SIG-M5 treated with dmso at 0.1 percent for 504 hours (cell line): ENCODE data around the gene GPC6.

Source experiments
- DNase-seq: peaks from one replicate; lab custom pipeline; 2025; ENCODE audit not compliant: unreplicated experiment; lab: John Stamatoyannopoulos, UW

Gene GPC6

GRCh38 chr13:93670866-93671265 is 444.3 kb downstream of the GPC6 start:
- DNase-seq: no peak

GRCh38 chr13:93672996-93673395 is 446.4 kb downstream of the GPC6 start:
- no peak for DNase-seq

DNA sequence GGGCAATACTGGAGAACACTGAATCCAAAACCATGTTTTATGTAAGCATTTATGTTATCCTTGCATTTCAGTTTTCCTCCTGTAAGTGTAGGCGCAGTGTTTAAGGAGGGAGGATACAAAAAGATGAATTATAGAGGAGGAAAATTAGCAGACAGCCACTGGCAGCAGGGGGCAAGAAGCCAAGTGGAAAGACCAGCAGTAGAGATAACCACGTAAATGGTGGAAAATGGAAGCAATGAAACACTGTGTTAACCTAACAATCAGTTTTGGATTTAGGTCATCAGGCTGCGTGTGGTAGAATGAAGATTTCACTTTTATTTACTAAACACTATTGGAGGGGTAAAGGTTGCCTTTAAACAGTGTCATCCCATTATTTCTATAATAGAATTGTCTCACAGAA is 447.3 kb downstream of the GPC6 start:
- DNase-seq: no peak

- no peak for DNase-seq
Measured at GRCh38 chr13:93674337-93674755, 447.7 kb downstream of the GPC6 start.

DNA sequence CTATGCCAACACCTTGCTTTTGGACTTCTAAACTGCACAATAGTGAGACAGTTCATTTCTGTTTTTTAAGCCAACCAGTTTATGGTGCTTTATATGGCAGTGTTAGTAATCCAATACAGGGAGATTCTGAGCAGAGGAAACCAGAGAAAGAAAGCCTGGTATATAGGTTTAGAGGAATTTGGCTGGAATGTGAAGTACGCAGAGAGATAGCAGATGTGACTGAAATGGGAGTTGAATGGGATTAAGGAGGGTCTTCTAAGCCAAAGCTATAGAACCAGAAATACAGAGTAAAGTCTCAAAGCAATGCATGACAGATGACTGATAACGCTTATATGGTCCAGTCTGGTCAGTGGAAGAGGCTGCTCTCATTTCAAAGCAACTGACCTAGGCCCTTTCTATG is 453.7 kb downstream of the GPC6 start:
- DNase-seq: no peak

GRCh38 chr13:93685900-93686299 is 459.3 kb downstream of the GPC6 start:
- DNase-seq: no peak

GRCh38 chr13:93686399-93686798 is 459.8 kb downstream of the GPC6 start:
- DNase-seq: no peak

GRCh38 chr13:93687261-93687660 is 460.7 kb downstream of the GPC6 start:
- no peak for DNase-seq

DNA sequence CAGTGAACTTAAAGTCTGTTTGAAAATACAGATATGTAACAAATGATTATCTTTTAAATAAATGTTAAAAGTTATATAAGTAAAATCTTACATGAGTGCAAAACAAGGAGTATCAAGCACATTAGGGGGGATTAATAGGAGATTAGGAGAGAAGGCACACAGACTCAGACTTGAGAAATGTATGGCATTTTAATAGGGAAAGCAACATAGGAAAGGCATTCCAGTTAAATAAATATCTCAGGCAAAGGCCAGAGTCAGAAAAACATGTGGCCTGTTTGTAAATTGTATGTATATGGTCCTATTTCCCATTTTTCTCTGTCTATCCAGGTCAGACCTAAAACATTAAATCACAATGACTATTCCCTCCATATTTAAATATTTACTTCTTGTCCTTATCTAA is 462.7 kb downstream of the GPC6 start:
- no peak for DNase-seq

DNA sequence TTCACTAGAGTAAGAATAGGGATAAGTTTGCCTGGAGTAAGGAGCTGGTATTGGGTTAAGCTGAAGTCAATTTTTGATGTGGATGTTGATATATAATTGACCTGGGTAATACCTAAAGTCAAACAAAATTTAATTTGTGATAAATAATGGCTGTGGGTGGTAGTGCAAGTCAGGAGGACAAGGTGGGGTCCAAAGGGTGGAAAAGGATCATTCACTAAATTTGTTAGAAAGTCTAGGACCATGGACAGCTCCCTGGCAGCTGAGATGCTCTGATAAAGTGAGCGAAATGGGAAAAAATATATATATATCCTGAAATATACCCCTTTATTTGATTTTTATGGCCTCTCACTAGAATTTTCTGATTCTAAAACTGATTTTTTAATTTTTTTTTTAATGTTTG is 463.5 kb downstream of the GPC6 start:
- DNase-seq: no peak

GRCh38 chr13:93698016-93698613 is 471.5 kb downstream of the GPC6 start:
- DNase-seq: no peak

DNA sequence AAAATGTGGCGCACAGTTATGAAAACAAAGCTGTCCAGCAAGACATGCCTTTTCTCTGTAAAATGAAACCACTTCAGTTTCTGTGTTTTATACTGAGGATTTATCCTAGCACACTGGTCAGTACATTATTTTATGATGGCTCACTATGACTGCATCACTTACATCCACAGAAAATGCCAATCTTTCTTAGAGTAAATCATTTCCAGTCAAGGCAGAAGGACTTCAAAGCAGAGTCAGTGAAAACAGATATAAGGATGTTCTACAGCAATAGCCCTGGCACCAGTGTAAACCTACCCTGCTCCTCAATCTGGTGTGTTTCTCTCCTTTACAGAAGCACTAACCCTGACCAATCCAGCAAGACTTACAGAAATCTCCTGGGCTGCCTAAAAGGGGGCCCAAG is 473.5 kb downstream of the GPC6 start:
- no peak for DNase-seq

DNA sequence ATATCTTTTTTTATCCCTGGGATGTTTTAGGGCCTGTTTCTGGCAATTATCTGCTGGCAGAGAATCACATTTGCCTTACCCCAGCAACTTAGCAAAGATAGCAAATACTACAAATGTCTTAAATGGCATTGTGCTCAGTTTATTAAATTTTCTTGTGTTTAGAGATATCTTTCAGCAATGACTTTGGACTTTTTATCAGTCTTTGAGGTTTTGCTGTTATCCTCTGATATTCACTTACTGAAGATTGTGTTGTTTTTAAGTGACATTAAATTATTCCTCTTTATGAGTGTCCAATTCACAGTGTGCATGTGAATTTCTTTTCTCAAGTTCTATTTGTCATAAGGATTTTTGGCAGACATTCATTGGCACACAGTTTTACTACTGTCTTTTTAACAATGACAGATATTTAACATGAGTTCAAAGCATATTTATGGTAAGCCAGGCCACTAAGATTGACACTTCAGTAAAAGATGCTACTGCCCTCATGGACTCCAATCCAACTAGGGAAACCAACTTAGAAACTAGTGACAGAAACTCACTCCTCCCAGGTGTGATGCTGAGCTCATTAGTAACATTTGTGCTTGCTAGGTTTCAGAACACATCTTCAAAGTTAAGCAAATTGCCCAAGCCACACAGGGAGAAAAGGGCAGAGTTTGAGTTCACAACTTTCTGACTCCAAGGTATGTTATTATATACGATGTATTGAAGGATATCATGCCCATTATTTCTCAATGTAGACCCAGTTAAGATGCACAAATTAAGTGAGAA is 481.9 kb downstream of the GPC6 start:
- DNase-seq: no peak

- no peak for DNase-seq
Measured at GRCh38 chr13:93709506-93710244, 483.1 kb downstream of the GPC6 start.

DNA sequence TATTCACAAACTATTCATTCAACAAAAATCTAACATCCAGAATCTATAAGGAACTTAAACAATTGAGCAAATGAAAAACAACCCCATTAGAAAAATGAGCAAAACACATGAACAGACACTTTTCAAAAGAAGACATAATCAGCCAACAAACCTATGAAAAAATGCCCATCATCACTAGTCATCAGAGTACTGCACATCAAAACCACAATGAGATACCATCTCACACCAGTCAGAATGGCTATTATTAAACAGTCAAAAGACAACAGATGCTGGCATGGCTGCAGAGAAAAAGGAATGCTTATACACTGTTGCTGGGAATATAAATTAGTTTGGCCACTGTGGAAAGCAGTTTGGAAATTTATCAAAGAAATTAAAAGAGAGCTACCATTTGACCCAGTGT is 487.6 kb downstream of the GPC6 start:
- no peak for DNase-seq

GRCh38 chr13:93715866-93716265 is 489.3 kb downstream of the GPC6 start:
- DNase-seq: no peak

DNA sequence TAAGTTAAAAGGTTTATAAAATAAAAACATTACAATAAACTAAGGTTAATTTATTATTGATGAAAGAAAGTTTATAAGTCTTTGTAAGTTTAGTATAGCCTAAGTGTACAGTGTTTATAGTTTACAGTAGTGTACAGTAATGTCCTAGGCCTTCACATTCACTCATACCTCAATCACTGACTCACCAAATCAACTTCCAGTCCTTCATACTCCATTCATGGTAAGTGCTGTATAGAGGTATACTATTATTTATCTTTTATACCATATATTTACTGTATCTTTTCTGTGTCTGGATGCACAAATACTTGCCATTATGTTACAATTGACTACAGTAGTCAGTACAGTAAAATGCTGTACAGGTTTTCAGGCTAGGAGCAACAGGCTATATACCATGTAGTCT is 490.0 kb downstream of the GPC6 start:
- DNase-seq: no peak

GRCh38 chr13:93721483-93721882 is 494.9 kb downstream of the GPC6 start:
- DNase-seq: no peak

DNA sequence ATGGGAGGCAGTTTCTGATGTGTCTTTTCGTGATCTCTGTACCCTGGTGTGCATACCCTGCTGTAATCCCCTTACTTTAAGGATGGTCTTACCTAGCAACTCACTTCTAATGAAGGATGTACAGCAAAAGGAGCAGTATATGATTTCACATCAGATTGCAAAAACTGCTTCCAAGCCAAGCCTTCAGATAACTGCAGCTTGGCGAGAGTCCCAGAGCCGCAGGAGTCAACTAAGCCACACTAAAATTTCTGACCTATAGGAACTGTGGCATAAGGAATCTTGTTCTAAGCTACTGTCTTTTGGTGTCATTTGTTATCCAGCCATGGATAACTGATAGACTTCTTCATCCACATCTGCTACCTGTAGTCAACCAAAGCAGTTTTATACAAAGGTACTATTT is 496.7 kb downstream of the GPC6 start:
- no peak for DNase-seq

GRCh38 chr13:93724187-93724586 is 497.6 kb downstream of the GPC6 start:
- no peak for DNase-seq

DNA sequence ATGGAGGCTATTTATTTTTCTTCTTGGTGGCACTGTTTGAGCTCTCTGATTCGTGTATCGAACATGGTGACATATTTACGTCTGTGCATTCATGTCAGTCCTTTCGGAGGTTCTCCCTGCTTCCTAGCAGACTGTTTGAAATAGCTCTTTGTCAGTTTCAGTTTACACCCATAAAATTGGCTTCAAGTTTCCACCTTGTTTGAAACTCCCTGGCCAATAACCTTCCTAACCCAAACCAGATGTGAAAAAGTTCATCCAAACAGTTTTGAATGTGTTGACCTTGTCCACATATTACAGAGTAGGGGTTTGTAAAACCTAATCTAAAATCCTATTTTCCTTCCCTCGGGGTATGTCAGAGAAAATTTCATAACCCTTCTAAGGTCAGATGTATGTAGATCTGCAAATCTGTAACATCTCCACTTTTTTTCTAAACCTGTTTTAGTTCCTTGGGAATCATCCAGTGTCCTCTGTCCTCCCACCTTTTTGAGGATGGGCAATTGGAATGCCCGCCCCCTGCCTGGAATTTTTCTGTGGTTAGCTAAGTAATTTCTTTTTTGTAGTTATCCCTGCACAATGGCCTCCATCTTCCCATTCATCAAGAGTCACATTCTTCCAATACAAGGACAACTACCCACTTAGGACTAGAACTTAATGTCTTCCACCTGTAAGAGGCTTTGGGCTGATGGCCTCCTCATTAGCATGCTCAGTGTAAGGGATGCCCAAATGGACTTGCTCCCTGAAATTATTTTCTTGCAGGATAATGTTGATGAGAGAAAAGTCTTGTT is 499.8 kb downstream of the GPC6 start:
- DNase-seq: no peak
